HG02973 (cell line): ENCODE data around the gene TMEM9.
"Not testable (repeated sequence)": the region's sequence is repeated elsewhere in the genome, so short reads cannot be mapped to it uniquely, and the experiment has no call there.

ENCODE experiments used
- ATAC-seq: cut with Tn5 transposase; IDR thresholded peaks from one replicate; pipeline ENCODE4 v1.9.1; 2021; ENCODE audit warnings: moderate library complexity; ENCODE audit not compliant: unreplicated experiment

Gene TMEM9

DNA sequence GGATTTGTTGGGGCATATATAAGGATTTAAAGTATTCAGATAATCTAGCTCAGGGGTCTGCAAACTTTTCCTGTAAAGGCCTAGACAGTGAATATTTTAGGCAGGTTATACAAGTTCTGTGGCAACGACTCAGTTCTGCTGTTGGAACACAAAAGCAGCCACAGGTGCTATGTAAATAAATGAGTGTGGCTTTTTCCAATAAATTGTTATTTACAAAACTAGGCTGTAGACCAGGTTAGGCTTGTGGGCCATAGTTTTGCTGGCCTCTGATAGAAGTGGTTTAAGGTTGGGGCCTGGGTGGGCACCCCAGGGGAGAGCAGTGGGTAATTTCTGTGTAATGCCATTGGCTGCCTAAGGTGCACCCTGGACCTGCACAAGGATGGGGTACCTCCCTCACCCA lies 19.5 kb upstream of the TMEM9 start:
- ATAC-seq, result no peak

DNA sequence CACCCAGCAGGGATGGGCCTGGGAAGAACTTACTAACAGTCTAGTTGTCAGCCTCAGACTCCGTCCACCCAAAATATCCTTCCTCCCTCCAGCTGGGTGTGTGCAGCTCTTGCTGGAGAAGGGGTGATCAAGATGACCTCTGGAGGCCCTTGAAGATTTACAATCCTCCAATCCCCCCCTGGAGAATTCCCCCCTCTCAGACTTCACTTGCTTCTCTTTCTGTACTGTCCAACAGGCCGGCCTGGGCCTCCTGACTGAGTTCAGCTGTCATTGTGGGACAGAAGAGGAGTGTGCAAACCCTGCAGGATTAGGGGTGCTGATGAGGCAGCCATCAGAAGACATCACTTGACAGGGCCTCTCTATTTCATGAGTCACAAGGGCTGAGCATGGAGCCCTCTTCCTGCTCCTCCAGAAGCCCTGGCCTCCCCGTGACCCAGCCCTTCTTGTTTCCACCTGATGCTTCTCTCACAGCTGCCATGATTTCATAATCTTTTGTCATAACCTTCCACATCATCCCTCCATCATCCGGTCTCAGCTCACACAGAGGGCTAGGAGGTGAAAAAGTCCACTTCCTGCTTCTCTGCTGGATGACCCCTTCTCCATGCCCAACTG lies 18.8 kb upstream of the TMEM9 start:
- no peak for ATAC-seq

DNA sequence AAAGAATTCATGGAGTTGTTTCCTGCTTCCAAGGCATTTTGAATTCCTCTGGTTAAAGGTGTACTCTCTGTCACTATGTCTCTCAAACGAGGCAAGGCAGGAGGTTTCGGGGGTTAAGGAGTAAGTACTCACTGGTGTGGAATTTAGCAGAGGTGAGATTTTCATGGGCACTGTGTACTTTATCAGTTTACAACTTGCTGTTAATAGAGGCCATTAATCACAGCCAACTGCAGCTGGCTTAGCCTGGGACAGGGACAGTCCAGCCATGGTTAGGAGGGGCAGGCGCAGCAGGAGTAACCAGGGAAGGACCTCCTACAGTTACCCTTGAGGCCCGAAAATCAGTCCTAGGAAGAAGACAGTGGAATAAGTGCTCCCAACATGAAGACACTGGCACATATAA lies 18.1 kb upstream of the TMEM9 start:
- ATAC-seq, result no peak

DNA sequence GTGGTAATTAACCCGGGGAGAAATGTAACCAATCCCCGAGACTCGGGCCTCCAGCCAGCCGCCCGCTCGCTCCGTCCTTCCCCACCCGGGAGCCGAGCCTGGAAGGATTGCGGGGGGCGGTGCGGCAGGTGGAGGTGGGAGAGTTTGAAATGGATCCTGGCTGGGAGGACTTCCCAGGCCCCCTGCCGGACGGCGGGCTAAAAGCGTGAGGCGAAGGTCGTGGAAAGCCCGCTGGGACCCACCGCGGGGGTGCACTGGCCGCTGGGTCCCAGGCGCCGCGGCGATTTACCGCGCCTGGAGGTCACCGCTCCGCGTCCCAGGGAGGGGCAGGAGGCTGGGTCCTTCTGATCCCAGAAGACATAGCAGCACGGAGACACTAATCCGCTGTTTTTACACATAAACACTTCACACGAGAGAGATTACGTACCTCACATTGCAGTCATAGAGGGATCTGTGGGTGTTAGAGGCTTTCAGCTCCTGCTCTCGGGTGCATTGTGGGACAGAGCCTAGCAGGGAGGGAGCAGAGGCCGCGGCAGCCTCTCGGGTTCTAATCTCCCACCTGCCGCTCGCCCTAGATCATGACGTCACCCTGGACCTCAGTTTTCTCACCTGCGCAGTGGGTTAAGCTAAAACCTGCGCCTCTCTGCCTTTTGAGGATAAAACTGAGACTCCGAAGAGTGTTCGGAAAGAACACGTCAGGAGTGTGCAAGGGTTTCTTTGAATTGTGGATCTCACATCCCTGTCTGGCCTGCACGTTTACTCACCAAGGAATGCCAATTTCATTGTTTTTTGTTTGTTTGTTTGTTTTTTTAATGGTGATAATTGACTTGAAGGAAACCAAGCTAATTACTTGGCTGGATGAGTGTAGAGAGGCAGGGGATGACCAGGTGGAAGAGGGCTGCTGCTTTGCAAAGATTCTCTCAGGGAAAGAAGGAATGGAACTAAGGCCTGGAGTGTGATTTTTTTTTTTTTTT lies 17.1 kb upstream of the TMEM9 start:
- ATAC-seq, result peak; percentile 46

DNA sequence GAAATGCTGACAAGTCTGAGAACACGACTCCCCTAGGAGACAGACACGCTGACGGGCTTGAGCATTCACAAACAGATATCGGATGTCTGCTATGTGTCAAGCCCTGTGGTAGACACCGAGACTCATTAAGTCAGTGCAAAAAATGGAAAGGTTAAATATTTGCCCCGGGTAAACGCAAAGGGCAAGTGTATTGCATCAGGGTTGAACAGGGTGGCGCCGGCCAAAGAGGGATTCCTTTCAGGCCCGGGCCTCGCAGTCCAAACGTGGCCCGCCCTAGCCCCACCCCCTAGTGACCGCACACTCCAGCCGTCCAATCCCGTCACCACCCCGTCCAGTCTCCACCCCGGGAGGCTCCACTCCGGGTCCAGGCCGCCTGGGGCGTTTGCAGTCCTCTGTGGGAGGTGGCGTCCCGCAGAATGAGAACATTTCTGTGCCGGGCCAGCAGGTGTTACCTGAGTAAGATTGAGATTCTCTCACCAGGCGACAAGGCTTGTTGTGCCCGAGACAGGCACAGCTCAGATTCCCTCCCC lies 16.3 kb upstream of the TMEM9 start:
- peak; percentile 90 for ATAC-seq

DNA sequence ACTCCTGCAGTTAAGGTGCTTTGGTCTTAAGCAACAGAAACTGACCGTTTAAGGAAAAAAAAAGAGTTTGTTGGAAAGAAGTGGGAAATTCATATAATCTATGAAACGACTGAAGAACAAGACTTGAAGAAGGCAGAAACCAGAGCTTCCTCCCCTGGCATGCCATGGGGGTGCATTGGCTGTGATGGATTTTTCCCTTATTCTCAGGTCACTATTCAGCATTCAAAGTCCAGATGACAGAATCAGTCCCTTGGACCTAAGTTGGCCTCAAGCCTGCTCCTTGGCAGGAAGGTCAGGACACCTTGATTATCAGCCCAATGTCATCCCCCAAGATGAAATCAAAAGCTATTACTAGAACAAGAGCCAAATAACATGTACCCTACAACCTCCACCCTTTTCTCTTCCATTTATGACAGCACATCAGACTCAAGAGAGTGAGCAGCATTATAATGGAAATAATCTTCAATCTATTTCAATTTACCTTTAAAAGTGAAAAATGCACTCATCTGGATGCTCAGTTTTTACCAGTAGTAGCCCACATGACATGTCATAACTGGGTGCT lies 15.8 kb upstream of the TMEM9 start:
- ATAC-seq, result no peak

DNA sequence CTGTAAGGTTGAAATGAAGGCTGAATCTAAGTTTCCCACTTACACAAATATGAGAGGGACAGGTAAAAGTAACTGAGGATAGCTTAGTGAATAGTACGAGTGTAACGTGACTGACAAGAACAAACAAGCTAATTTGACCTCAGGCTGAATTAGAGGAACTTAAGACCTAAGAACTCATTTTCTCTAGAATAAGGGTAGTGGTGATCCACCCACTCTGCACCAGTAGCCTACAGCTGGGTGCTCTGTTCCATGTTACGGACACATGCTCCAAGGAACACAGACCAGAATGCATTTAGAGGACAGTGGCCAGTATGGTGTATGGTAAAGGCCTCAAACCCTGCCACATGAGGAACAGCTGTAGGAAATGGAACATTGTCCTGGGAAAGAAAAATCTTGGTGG lies 14.9 kb upstream of the TMEM9 start:
- no peak for ATAC-seq

DNA sequence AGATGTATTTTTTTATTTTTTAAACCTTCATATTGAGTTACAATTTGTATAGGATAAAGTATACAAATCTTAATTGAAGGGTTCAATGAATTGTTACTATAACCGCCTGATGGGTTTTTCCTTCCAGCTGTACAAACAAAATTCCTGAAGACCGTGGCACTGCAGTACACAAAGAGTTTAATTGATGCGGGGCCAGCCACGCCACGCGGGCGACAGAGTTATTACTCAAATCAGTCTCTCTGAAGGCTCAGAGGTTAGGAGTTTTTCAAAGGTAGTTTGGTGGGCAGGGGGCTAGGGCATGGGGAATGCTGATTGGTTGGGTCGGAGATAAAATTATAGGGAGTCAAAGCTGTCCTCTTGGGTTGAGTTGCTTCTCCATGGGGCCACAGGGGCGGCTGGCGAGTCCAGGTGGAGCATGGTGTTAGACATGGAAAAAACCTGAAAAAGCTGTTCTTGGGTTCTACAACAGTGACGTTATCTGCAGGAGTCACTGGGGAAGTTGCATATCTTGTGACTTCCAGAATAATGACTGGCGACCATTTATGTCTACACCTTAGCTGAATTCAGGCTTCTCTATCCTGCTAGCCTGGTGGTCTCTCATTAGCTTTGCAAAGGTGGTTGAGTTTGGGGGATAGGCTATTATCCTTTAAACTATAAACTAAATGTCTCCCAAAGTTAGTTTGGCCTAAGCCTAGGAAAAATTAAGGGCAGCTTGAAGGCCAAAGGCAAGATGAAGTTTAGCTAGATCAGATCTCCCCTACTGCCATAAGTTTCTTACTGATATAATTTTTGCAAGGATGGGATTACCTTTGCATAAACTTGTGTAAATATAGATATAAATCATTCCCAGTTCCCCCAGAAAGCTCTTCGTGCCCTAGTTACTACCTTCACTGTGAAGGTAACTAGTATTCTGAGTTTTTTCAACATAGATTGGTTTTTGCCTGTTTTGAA lies 13.0 kb upstream of the TMEM9 start:
- ATAC-seq, result no peak

DNA sequence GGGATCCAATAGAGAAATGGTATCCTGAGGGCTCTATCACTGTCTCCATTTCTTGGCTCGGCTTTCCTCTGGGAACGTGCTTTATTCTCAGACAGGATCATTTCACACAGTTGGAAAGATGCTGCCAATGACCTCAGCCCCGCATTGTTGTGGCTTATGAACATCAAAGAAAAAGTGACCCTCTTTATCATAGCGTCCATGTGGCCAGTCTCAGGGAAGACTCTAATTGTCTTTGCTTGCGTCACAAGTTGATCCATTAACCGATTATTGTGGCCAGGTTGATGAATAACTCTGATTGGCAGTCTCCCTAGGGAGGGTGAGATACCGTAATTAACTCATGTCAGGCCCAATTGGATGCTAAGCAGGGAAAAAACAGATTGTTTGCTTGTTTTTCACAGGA lies 10.4 kb upstream of the TMEM9 start:
- ATAC-seq, result no peak

DNA sequence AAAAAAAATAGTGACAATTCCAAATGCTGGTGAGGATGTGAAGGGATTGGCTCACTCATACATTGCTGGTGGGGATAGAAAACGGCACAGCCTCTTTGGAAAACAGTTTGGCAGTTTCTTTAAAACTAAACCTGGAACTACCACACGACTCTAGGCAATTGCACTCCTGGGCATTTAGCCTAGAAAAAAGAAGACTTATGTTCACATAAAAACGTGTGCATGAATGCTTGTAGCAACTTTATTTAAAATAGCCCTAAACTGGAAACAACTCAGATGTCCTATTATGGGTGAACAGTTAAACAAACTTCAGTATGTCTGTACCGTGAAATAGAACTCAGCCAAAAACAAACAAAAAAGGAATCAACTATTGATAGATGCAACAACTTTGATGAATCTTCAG lies 9.4 kb upstream of the TMEM9 start:
- ATAC-seq, result no peak

DNA sequence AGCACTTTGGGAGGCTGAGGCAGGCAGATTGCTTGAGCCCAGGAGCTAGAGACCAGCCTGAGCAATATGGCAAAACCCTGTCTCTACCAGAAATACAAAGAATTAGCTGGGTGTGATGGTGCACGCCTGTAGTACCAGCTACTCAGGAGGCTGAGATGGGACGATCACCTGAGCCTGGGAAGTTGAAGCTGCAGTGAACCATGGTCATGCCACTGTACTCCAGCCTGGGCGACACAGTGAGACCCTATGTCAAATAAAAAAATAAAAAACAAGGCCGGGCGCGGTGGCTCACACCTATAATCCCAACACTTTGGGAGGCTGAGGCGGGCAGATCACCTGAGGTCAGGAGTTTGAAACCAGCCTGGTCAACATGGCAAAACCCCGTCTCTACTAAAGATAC lies 8.8 kb upstream of the TMEM9 start:
- ATAC-seq, result not testable (repeated sequence)

DNA sequence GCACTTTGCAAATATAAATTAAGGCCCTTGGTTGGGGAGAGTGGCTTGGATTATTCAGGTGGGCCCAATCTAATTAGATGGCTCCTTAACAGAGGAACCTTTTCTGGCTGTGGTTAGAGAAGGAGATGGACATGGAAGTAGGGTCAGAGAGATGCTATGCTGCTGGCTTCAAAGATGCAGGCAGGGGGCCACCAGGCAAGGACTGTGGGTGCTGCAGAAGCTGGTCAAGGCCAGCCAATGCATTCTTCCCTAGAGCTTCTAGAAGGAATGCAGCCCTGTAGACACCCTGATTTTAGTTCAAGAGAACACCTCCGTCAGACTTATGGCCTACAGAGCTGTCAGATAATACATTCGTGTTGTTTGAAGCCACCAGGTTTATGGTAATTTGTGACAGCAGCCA lies 3.7 kb upstream of the TMEM9 start:
- no peak for ATAC-seq

DNA sequence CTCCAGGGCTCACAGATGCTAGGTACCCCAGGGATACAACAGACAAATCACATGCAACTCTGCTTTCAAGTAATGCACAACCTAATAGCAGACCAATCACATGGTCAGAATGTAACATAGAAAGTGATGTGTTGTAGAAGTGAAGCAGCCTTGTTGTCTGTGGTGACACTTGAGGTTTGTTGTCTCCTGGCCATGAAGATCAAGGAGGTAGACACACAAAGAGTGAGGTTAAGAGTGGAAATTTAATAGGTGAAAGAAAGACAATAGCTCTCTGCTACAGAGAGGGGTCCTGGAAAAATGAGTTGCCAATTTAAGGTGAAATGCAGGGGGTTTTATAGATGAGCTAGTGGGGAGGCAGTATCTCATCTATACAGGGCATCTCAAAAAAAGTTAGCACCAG lies 2.5 kb upstream of the TMEM9 start:
- ATAC-seq, result no peak

DNA sequence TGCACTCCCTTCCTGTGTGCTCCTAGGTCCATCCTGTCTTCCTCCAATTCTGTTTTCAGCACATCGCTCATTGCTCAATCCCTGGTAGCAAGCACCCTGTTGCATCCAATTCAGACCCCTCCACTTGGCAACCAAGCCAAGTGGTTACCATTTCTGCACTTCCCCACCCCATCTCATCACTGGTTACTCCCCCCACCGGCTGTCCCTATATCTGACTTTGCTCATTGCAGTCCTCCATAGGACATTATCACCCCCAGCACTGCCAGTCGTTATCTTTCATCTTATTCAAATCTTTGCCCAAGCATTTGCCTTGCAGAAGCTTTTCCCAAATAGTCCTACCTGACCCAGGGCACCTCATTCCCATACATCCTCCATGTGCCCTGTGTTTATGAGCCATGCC lies 2.1 kb upstream of the TMEM9 start:
- ATAC-seq, result no peak

DNA sequence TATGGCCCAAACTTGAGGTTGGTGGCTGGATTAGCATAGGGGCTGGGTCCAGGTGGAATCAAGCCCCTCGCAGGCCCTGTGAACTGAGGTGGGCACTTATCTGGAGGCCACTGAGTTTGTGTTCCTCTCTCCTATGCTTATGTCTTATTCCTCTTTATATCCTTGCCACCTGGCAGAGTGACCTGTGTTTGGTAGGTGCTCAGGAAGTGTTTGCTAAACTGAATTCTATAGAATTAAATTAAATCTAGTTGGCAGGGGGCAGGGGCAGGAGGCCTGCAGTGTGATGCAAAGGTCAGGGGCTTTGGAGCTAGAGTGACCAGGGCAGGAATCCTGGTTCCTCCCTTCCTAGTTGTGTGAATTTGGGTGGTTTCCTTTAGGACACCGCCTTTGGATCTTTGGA lies 1.1 kb upstream of the TMEM9 start:
- no peak for ATAC-seq

DNA sequence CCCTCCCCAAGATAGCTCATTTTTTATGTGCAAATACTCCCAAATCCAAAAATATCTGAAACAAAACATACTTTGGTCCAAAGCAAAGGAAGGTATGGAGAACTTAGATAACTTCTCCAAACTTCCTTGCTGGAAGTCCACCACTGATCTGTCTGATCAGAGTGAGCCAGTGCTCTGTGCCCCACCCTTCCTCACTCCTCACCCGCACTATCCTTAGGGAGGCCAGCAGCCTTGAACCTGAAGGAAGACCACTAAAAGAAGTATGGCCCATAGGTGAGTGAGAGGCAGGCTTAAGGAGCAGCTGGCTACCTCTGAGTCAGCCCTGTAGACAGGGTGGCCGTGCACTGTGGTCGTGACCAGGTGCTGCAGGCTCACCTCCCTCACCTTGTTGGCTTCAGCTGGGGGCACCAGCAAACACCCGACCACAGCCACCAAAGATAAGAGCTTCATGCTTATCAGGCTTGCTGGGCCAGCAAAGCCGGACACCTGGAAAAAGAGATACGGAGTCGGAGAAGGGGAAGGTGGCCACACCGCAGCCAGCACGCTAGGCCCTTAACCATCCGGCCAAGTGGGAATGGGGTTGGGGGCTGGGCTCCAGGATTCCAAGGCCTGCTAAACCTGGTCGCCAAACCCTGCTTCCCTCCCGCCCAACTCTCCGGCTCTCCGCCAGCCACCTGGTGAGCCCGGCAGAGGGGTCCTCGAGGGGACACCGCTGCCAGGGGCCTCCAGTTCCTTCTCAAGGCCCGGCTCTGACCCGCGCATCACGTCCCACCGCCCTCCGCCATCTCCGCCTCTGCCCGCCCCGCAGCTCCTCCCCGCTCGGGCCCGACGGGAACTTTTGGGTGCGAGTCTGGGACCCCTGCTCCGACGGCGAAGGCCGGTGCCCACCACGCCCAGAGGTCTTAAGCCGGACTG lies 543 bp downstream of the TMEM9 start:
- peak; percentile 54 for ATAC-seq

DNA sequence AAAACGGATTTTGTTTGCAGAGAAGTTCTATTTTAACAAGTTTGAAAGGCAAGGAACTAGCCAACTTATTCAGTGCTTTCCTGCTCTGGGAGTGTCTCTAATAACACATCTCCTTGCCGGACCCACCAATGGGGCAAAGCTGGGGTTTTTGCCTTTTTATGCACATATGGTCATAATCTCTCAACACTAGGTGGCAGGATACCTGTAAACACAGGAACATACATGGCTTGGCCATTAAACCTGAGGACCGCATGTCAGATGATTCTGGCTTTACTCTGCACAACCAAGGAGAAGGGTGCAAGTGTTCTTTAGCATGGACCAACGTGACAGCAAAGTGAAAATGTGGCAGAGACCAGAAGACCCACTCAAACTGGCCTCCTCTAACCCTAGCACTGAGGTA lies 4.9 kb downstream of the TMEM9 start:
- no peak for ATAC-seq

DNA sequence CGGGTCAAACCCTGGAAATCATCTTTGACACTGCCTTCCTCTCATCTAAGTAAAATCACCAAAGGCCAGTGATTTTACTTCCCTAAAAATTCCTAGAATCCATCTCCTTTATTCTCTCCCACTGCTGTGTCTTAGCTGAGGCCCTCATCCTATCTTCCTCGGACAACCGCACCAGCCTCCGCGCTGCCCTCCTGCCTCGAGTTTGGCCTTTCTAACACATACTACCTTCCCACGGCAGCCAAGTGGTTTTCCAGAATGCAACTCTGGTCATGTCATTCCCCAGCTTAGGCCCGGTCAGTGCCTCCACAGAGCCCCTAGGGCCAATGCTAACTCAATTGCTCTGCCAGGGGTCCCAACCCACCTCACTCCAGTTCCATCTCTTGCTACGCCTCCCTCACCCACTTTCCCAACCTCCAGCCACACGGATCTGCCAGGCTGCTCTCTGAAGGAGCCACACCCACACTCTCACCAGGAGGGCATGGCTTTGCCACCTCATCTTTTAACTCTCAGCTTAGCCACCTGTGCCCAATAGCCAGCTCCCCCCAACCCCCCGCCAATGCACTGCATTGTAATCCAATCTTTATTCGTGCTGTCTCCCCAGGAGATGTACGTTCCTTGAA lies 6.8 kb downstream of the TMEM9 start:
- ATAC-seq, result no peak
